A549 (cell line): Measurements from ENCODE around the gene PLCL1. TPM values are rescaled to one million over a fixed set of nuclear protein-coding genes. Genes with fewer than 3 reads are reported as not detected.
A peak's percentile ranks its signal among the peaks of the same experiment; 100 is the strongest.

ENCODE experiments used
- ATAC-seq, 2 experiments: fragments of 200-7000 bp in 1 of 2; fragments of >200 bp in 1 of 2; cut with Nextera tagmentation in 1 of 2; cut with Tn5 transposase in 1 of 2; 3 replicates each; pipeline versions ENCODE4 v1.8.0 to v1.9.1; 2018 to 2020; ENCODE audit warnings: mild to moderate bottlenecking in 1 of 2, moderate library complexity in 1 of 2
- CTCF ChIA-PET: fragments of 300-600 bp; sonication (Branson Sonifier 250); formaldehyde crosslinking; extraction: SDS; loops from one replicate; lab custom pipeline; 2021; ENCODE audit warnings: antibody characterized with exemption, inconsistent platforms; lab: Yijun Ruan, JAX
- POLR2A ChIA-PET: fragments of 350-600 bp; formaldehyde crosslinking; extraction: SDS; loops from one replicate; lab custom pipeline; 2021; ENCODE audit warnings: antibody characterized with exemption, inconsistent platforms; lab: Yijun Ruan, JAX
- DNase-seq, 2 experiments: peaks; one replicate each; pipeline versions ENCODE4 v3.0.0 to v3.0.0-alpha.2; 2011 to 2016; ENCODE audit warnings: low read depth in 1 of 2, low spot score in 1 of 2
- FAIRE-seq: peaks from 2 replicates; lab custom pipeline; 2011; peaks lifted over from hg19 to GRCh38; lab: Jason Lieb, UNC
- H3K27ac ChIP-seq, 2 experiments: fragments of >200 bp; sonication (Bioruptor Twin); formaldehyde crosslinking; 3 replicates each; pipeline ENCODE4 v1.5.1; 2016 to 2017
- H3K4me1 ChIP-seq: fragments of >200 bp; sonication (Bioruptor Twin); formaldehyde crosslinking; 3 replicates; pipeline ENCODE4 v1.6.1; 2016
- H3K4me2 ChIP-seq: fragments of >200 bp; sonication (Bioruptor Twin); formaldehyde crosslinking; 3 replicates; pipeline ENCODE4 v1.6.1; 2016
- H3K4me3 ChIP-seq: fragments of >200 bp; sonication (Bioruptor Twin); formaldehyde crosslinking; 3 replicates; pipeline ENCODE4 v1.5.1; 2016
- H3K9me3 ChIP-seq: fragments of >200 bp; sonication (Bioruptor Twin); formaldehyde crosslinking; 3 replicates; pipeline ENCODE4 v1.6.1; 2016
- CBX2 ChIP-seq: fragments of 200-600 bp; sonication (generic); IDR thresholded peaks from 2 replicates; pipeline ENCODE4 v1.6.1; 2016; ENCODE audit warnings: low read depth, mild to moderate bottlenecking, borderline replicate concordance
- CEBPB ChIP-seq, 2 experiments: fragments of >200 bp in 1 of 2; sonication (Bioruptor Twin) in 1 of 2; formaldehyde crosslinking in 1 of 2; IDR thresholded peaks; 2 replicates each; pipeline ENCODE4 v1.6.1; 2012 to 2016
- CHD2 ChIP-seq: fragments of 150-350 bp; IDR thresholded peaks from 2 replicates; pipeline ENCODE4 v1.6.1; 2014; ENCODE audit warnings: low read length; ENCODE audit not compliant: partially characterized antibody
- E2F6 ChIP-seq: IDR thresholded peaks from 2 replicates; pipeline ENCODE4 v1.6.1; 2012; ENCODE audit warnings: low read depth, borderline replicate concordance
- EP300 ChIP-seq, 2 experiments: fragments of >200 bp; sonication (Bioruptor Twin); formaldehyde crosslinking; IDR thresholded peaks; 2 replicates in 1 of 2; 3 replicates in 1 of 2; pipeline ENCODE4 v1.6.1; 2016 to 2017
- ESRRA ChIP-seq: fragments of 150-350 bp; IDR thresholded peaks from 2 replicates; pipeline ENCODE4 v1.6.1; 2014; ENCODE audit warnings: mild to moderate bottlenecking, low read length, borderline replicate concordance
- FOXS1 ChIP-seq: fragments of 250-450 bp; sonication (Bioruptor Pico); IDR thresholded peaks from 2 replicates; pipeline ENCODE4 v1.5.0; 2020; ENCODE audit warnings: mild to moderate bottlenecking, moderate library complexity
- JUNB ChIP-seq: fragments of >200 bp; sonication (Bioruptor Twin); formaldehyde crosslinking; IDR thresholded peaks from 2 replicates; pipeline ENCODE4 v1.6.1; 2016
- MAFK ChIP-seq: fragments of 450-650 bp; IDR thresholded peaks from 2 replicates; pipeline ENCODE4 v1.6.1; 2014; ENCODE audit not compliant: partially characterized antibody
- MYC ChIP-seq: IDR thresholded peaks from 2 replicates; pipeline ENCODE4 v1.6.1; 2012; ENCODE audit warnings: mild to moderate bottlenecking, inconsistent platforms, low read length, improper control_type of control experiment, borderline replicate concordance
- RARB ChIP-seq: fragments of 250-450 bp; sonication (Bioruptor Pico); IDR thresholded peaks from 2 replicates; pipeline ENCODE4 v1.8.0; 2021; ENCODE audit warnings: mild to moderate bottlenecking, moderate library complexity
- RCOR1 ChIP-seq: fragments of 150-350 bp; IDR thresholded peaks from 2 replicates; pipeline ENCODE4 v1.6.1; 2014; ENCODE audit warnings: antibody characterized with exemption, low read length, low read depth
- SMC3 ChIP-seq: fragments of >200 bp; sonication (Bioruptor Twin); formaldehyde crosslinking; IDR thresholded peaks from 3 replicates; pipeline ENCODE4 v1.6.1; 2018; ENCODE audit warnings: inconsistent platforms
- TFCP2L1 ChIP-seq: fragments of 250-450 bp; sonication (Bioruptor Pico); IDR thresholded peaks from 2 replicates; pipeline ENCODE4 v1.5.0; 2021; ENCODE audit warnings: mild to moderate bottlenecking
- TP53 ChIP-seq: fragments of 250-450 bp; sonication (Bioruptor Pico); IDR thresholded peaks from 2 replicates; pipeline ENCODE4 v1.5.0; 2021; ENCODE audit warnings: mild to moderate bottlenecking, moderate library complexity
- WGBS: methylation state at CpG from one replicate; pipeline ENCODE4 v1.1.6; 2017; ENCODE audit errors: missing lambda C conversion rate; 5-methylcytosine and 5-hydroxymethylcytosine counted together
- polyA minus RNA-seq: library from RNA; depleted of rRNA, polyadenylated mRNA; stranded (reverse); fragments of >200 nt; gene quantifications from 2 replicates; pipeline ENCODE4 v1.2.3, GENCODE V29; 2011; rRNA and poly(A)+ RNA removed
- polyA plus RNA-seq, 4 experiments: library from polyadenylated mRNA; depleted of rRNA in 3 of 4; stranded (reverse); fragments of >200 nt; fragmentation: RNase III in 1 of 4; extraction: RNeasy Plus Mini Kit Qiagen cat#74134 plus additional on column Dnase treatment in 1 of 4; gene quantifications; 2 replicates in 3 of 4; 3 replicates in 1 of 4; pipeline ENCODE4 v1.2.3, GENCODE V29; 2011 to 2017
- TF ChIP-seq, protein P1 (sequence below): IDR thresholded peaks from 2 replicates; pipeline ENCODE4 v1.6.1; 2012
- TF ChIP-seq, protein P2 (sequence below): IDR thresholded peaks from 2 replicates; pipeline ENCODE4 v1.6.1; 2012
- TF ChIP-seq, protein P3 (sequence below): fragments of 150-350 bp; IDR thresholded peaks from 2 replicates; pipeline ENCODE4 v1.6.1; 2014; ENCODE audit warnings: low read depth, mild to moderate bottlenecking, low read length
- TF ChIP-seq, protein P4 (sequence below): fragments of >200 bp; sonication (Bioruptor Twin); formaldehyde crosslinking; IDR thresholded peaks from 3 replicates; pipeline ENCODE4 v1.6.1; 2016
- TF ChIP-seq, protein P5 (sequence below): fragments of 450-650 bp; IDR thresholded peaks from 2 replicates; pipeline ENCODE4 v1.6.1; 2014; ENCODE audit warnings: antibody characterized with exemption

The PLCL1 gene
- polyA plus RNA-seq (2011; rRNA removed) (0.03 and 0.05 TPM in 2 replicates), polyA plus RNA-seq (2017; fragmentation: RNase III; extraction: RNeasy Plus Mini Kit Qiagen cat#74134 plus additional on column Dnase treatment) (0.03 TPM in 1 of 3 replicates, not detected in the others), polyA minus RNA-seq (not detected in 2 replicates)
- not detected in 2 replicates for polyA plus RNA-seq (2012; cell fraction: cytosol; rRNA removed)
- polyA plus RNA-seq (2012; cell fraction: nucleus; rRNA removed), result not detected in 2 replicates

GRCh38 chr2:197804049-197804757 is at the start of gene PLCL1:
Gene PLCL1, plus strand, starts transcription at chr2:197804593.
- CTCF ChIA-PET, result interaction anchor here (0.7 to 1.8 kb wide), 3 partner anchors 46 to 492 kb away, joined by 3 to 8 read pairs (median 4); no protein-coding TSS in a partner anchor
- FAIRE-seq, result no peak
- WGBS, result 11% methylated on average over 19 of the region's 50 CpGs
- TF ChIP-seq TP53 (CRISPR knock-in tag) (no peak), CBX2 (no peak)
- TF ChIP-seq, protein P1, sequence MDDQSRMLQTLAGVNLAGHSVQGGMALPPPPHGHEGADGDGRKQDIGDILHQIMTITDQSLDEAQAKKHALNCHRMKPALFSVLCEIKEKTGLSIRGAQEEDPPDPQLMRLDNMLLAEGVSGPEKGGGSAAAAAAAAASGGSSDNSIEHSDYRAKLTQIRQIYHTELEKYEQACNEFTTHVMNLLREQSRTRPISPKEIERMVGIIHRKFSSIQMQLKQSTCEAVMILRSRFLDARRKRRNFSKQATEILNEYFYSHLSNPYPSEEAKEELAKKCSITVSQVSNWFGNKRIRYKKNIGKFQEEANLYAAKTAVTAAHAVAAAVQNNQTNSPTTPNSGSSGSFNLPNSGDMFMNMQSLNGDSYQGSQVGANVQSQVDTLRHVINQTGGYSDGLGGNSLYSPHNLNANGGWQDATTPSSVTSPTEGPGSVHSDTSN, result peak; percentile 93
- TF ChIP-seq, protein P2, sequence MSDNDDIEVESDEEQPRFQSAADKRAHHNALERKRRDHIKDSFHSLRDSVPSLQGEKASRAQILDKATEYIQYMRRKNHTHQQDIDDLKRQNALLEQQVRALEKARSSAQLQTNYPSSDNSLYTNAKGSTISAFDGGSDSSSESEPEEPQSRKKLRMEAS, result peak; percentile 31; the same call in 1 of the 2 replicates
- Histone ChIP-seq H3K4me1 (0 out of 3 replicates have a peak, but pooled peaks cover 8% of the 10 kb centered on the region), H3K9me3 (no peaks in the 10 kb centered on the region), H3K27ac (0 out of 6 replicates have a peak within 1 kb of the TSS, but pooled peaks of 1 of the 2 experiments have one; percentile 1), H3K4me2 (peak within 1 kb of the TSS; percentile 81), H3K4me3 (peak within 1 kb of the TSS; percentile 57)
- peak; percentile 69 to 81 for DNase-seq
- POLR2A ChIA-PET, result no interaction called here
- peak; percentile 92 to 99 for ATAC-seq

- DNase-seq, result no peak
- WGBS, result 22% methylated on average over 4 of the region's 4 CpGs
- TF ChIP-seq MYC, result no peak
- TF ChIP-seq MAFK, result no peak
- no peak for TF ChIP-seq FOXS1 (CRISPR knock-in tag)
- no peak for TF ChIP-seq E2F6
- TF ChIP-seq CHD2, result no peak
- TF ChIP-seq SMC3, result no peak
- Histone ChIP-seq H3K4me1 (no peaks in the 10 kb centered on the region), H3K4me3 (no peak overlapping the region), H3K27ac (no peak overlapping the region), H3K9me3 (peaks cover 14% of the 10 kb centered on the region; the same call in 2 of the 3 replicates), H3K4me2 (peak overlapping the region; percentile 17; the same call in 2 of the 3 replicates)
- no peak for ATAC-seq
- FAIRE-seq, result no peak
- ChIA-PET POLR2A (no interaction called here), CTCF (interaction anchor here (0.5 kb wide), 1 partner anchor 45 kb away, joined by 3 read pairs; no protein-coding TSS in a partner anchor)
Observed at GRCh38 chr2:197759013-197759412, 45.4 kb upstream of the PLCL1 start.

GRCh38 chr2:197759625-197760292 is 44.6 kb upstream of the PLCL1 start:
- H3K27ac ChIP-seq, result no peak overlapping the region
- ATAC-seq (no peak; a peak in 2 of 6 replicates), FAIRE-seq (no peak), DNase-seq (no peak)
- peaks cover 14% of the 10 kb centered on the region; the same call in 2 of the 3 replicates for H3K9me3 ChIP-seq
- H3K4me2 ChIP-seq, result no peak overlapping the region
- 4% methylated on average over 5 of the region's 11 CpGs for WGBS
- H3K4me1 ChIP-seq, result no peaks in the 10 kb centered on the region
- CTCF ChIA-PET, result no interaction called here
- no peak for TF ChIP-seq EP300 (IDR thresholded peaks at IDR 0.05)
- TF ChIP-seq, all 56 proteins: peak for 0
- POLR2A ChIA-PET, result no interaction called here
- H3K4me3 ChIP-seq, result no peak overlapping the region

GRCh38 chr2:197760293-197760657 is 44.1 kb upstream of the PLCL1 start:
- no peak overlapping the region for H3K4me3 ChIP-seq
- WGBS, result 100% methylated on average over 1 of the region's 3 CpGs
- H3K4me2 ChIP-seq, result no peak overlapping the region
- DNase-seq (no peak), FAIRE-seq (no peak), ATAC-seq (no peak)
- H3K27ac ChIP-seq, result no peak overlapping the region
- ChIA-PET CTCF (interaction anchor here (0.7 kb wide), 1 partner anchor 52 kb away, joined by 3 read pairs; no protein-coding TSS in a partner anchor), POLR2A (no interaction called here)
- H3K9me3 ChIP-seq, result peaks cover 14% of the 10 kb centered on the region; the same call in 2 of the 3 replicates
- no peaks in the 10 kb centered on the region for H3K4me1 ChIP-seq
- TF ChIP-seq RARB (CRISPR knock-in tag) (no peak), TFCP2L1 (CRISPR knock-in tag) (no peak), MYC (no peak), ESRRA (no peak), CEBPB (IDR thresholded peaks at IDR 0.05) (no peak), JUNB (no peak), RCOR1 (no peak)
- TF ChIP-seq, protein P3, sequence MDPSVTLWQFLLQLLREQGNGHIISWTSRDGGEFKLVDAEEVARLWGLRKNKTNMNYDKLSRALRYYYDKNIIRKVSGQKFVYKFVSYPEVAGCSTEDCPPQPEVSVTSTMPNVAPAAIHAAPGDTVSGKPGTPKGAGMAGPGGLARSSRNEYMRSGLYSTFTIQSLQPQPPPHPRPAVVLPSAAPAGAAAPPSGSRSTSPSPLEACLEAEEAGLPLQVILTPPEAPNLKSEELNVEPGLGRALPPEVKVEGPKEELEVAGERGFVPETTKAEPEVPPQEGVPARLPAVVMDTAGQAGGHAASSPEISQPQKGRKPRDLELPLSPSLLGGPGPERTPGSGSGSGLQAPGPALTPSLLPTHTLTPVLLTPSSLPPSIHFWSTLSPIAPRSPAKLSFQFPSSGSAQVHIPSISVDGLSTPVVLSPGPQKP, result no peak
- TF ChIP-seq, protein P4, sequence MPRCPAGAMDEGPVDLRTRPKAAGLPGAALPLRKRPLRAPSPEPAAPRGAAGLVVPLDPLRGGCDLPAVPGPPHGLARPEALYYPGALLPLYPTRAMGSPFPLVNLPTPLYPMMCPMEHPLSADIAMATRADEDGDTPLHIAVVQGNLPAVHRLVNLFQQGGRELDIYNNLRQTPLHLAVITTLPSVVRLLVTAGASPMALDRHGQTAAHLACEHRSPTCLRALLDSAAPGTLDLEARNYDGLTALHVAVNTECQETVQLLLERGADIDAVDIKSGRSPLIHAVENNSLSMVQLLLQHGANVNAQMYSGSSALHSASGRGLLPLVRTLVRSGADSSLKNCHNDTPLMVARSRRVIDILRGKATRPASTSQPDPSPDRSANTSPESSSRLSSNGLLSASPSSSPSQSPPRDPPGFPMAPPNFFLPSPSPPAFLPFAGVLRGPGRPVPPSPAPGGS, result no peak
- TF ChIP-seq, protein P1, result no peak
- TF ChIP-seq, protein P5, sequence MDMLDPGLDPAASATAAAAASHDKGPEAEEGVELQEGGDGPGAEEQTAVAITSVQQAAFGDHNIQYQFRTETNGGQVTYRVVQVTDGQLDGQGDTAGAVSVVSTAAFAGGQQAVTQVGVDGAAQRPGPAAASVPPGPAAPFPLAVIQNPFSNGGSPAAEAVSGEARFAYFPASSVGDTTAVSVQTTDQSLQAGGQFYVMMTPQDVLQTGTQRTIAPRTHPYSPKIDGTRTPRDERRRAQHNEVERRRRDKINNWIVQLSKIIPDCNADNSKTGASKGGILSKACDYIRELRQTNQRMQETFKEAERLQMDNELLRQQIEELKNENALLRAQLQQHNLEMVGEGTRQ, result no peak
